LNCAP (cell line): ENCODE measurements around the gene PTP4A2.

Experiments
- TF ChIP-seq, protein P1 (sequence below): fragments of 450-650 bp; IDR thresholded peaks from 2 replicates; pipeline ENCODE4 v1.5.1; 2017; ENCODE audit warnings: mild to moderate bottlenecking

The PTP4A2 gene

DNA sequence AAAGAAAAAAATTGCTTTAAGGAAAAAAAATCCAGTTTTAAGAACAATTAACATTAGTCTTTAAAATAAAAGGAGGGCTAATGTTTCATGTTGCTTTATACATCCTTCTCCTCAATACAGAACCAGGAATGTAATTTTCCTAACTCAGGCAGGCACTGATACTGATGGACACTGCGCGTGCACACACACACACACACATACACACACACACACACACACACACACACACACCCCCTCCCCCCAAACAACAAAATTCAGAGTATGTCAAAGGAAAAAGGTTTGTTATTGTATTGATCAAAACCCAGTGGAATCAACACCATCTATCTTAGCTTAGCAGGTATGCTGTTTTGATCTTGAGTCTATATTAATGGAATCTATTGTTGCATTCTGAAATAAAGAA is 31.6 kb downstream of the PTP4A2 start:
- TF ChIP-seq, protein P1, sequence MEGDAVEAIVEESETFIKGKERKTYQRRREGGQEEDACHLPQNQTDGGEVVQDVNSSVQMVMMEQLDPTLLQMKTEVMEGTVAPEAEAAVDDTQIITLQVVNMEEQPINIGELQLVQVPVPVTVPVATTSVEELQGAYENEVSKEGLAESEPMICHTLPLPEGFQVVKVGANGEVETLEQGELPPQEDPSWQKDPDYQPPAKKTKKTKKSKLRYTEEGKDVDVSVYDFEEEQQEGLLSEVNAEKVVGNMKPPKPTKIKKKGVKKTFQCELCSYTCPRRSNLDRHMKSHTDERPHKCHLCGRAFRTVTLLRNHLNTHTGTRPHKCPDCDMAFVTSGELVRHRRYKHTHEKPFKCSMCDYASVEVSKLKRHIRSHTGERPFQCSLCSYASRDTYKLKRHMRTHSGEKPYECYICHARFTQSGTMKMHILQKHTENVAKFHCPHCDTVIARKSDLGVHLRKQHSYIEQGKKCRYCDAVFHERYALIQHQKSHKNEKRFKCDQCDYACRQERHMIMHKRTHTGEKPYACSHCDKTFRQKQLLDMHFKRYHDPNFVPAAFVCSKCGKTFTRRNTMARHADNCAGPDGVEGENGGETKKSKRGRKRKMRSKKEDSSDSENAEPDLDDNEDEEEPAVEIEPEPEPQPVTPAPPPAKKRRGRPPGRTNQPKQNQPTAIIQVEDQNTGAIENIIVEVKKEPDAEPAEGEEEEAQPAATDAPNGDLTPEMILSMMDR, result no peak

DNA sequence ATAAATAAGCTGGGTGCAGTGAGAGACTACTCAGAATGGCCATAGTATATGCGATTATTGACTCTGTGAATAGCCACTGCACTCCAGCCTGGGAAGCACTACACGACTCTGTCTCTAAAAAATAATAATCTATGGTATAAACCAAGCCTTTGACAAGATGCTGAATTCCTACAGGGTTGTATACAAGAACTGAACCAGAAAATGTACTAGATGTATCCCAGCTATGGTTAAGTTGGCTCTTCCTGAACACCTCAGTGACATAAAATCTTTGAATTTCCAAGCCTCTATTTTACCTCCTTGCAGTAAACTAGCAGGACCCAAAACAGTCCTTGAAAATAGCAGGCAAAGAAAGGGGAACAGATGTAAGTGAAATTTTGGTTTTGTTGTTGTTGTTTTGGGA is 32.5 kb downstream of the PTP4A2 start:
- TF ChIP-seq, protein P1, result no peak

DNA sequence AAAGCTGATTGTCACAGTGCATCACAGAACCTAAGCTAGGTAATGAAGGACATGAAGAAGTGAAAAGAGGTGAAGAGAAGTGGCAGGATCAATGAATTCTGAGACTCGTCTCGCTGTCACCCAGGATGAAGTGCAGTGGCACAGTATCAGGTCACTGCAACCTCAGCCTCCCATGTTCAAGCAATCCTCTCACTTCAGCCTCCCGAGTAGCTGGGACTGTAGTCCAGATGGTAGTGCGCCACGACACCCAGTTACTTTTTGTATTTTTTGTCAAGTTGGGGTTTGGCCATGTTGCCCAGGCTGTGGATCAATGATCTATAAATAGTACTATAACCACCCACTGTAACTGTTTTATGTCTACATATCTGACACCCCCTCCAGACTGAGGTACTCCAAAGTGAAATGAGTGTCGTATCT is 33.1 kb downstream of the PTP4A2 start:
- TF ChIP-seq, protein P1, result no peak

DNA sequence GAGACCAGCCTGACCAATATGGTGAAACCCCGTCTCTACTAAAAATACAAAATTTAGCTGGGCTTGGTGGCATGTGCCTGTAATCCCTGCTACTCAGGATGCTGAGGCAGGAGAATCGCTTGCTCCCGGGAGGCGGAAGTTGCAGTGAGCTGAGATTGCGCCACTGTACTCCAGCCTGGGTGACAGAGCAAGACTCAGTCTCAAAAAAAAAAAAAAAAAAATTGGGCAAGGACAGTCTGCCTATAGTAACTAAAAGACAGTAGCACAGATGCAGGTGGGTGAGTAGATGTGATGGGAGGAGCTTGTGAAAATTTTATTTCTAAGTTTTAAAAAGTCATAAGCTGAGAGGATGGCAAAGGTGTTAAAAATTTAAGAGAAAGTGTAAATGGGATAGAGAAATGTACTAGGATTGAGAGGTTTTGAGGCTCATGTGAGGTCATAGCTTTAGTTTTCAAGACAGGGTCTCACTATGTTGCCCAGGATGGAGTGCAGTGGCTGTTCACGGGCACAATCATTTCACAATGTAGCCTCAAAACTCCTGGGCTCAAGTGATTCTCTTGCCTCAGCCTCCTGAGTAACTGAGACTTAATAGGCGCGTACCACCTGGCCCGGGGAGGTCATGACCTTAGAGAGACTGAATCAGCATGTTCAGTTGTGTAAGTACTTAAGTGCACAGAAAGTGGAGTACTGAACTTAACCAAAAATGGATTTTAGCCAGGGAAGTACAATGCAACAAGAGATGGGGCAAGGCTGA is 33.7 kb downstream of the PTP4A2 start:
- TF ChIP-seq, protein P1, result no peak

DNA sequence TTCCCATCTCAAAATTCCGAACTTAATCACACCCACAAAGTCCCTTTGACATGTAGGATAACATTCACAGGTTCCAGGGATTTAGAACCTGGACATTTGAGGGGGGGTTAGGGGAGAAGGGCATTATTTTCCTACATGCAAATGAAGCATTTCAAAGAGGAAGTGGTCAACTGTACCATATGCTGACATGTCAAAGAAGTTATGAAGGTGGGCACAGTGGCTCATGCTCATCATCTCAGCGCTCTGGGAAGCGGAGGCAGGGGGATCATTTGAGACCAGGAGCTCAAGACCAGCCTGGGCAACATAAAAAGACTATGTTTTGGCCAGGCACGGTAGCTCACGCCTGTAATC is 35.7 kb downstream of the PTP4A2 start:
- TF ChIP-seq, protein P1, result no peak

DNA sequence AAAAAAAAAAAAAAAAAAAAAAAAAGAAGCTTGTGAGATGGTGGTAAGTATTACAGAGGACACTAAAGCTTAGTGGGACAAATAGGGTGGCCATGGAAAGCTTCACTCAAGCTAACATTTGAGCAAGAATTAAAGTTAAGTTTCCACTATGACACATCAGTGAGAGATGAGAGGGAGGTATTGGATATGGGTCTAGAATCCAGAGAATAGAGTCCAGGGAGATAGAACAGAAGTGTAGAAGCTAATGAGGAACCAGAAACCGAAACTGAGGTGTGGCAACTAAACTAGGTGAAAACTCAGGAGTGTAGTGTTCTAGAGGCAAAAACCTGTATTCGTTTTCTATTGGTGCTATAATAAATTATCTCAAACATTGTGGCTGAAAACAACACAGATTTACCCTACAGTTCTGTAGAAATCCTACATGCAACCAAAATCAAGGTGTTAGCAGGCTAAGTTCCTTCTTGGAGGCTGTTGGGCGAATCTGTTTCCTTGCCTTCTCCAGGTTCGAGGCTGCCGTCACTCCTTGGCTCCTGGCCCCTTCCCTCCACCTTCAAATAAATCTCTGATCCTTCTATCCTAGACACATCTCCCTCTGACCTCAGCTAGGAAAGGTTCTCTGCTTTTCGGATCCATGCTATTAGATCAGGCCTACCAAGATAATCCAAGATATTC is 36.2 kb downstream of the PTP4A2 start:
- TF ChIP-seq, protein P1, result no peak

DNA sequence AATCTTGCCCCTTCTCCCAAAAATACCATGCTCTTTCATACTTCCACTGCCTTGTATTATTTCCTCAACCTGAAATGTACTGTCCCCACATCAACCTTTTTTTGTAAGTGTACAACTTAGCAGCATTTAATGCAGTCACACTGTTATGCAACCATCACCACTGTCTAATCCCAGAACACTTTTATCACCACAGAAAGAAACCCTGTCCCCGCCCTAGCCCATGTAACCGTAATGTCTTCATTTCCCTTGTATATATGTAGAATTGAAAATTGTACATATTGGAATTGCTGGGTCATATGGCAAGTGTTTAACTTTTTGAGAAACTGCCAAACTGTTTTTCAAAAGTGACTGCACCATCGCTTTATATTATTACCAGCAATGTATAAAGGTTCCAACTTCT is 37.4 kb downstream of the PTP4A2 start:
- TF ChIP-seq, protein P1, result no peak
